NCI-H526 (cell line): Measurements from ENCODE around the gene PABPC5.

Experiments
- DNase-seq, 2 experiments: peaks; one replicate each; lab custom pipeline; 2025; lab: John Stamatoyannopoulos, UW

Gene PABPC5

DNA sequence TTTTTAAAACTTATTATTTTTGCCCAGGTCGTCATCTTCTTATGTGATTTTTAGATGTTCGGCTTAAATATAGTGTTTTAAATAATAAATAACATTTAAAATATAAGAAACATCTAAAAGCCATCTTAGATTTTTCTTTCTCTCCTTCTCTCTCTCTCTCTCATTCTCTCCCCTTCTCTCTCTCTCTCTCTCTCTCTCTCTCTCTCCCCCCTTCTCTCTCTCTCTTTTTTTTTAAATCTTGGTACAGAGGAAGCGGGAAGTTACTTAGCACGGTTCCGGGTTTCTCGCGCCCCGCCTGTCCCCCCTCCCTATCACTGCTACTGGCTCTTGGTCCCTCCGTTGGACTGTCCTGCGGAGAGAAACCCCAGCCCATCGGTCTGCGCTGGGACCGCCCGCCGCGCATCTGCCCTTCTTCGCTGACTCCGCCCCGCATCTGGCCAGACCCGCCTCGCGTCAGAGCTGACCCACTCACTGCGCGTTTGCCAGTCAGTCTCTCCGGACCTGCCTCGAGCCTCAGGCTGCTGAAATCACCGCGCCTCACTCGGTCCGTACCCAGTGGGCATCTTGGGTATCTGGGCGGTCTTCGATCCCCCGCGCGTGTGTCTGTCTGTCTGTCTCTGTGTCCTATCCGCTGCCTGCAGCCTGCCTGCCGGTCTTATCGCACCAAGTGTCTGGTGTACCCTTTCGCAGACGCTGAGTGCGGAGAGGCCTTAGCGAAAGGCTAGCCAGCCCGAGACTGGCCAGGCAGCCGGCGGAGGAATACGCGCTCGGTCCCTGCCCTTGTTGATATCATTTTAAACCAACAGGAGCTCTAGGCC is at the start of gene PABPC5:
Gene PABPC5 (plus strand): TSS at position 489 of the 818 bp plus-strand sequence. CDS start 739 bp downstream, outside the sequence.
- no peak for DNase-seq

DNA sequence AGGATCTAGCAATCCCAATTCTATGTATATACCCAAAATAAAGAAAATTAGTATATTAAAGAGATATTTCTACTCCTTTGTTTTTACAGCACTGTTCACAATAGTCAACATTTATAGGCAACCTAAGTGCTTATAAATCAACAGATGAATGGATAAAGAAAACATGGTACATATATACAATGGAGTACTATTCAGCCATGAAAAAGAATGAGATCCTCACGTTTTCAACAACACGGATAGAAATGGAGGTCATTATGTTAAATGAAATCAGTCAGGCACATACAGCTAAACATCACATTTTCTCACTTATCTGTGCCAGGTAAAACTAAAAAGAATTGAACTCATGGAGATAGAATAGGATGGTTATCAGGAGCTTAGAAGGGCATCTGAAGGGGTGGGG is 45.6 kb upstream of the PABPC5 start:
- DNase-seq: no peak

DNA sequence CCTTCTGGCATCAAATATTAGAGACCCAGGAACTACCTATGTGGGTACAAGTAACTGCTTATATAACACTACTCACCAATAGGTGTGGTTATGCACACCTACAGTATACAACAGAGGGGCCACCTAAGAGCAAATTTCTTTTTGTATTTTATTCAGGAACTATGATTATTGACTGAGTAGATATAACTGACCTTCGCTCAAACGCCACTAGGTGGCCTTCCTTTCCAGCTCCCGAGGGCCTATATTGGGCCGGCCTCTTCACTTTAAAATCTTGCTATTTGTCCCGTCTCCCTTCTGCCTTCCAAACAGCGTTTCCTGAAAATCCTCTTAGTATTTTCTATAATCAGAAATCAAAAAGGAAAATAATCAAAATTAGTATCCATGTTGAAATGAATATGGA is 19.9 kb upstream of the PABPC5 start:
- peak in 1 of 2 experiments; percentile 4 for DNase-seq

DNA sequence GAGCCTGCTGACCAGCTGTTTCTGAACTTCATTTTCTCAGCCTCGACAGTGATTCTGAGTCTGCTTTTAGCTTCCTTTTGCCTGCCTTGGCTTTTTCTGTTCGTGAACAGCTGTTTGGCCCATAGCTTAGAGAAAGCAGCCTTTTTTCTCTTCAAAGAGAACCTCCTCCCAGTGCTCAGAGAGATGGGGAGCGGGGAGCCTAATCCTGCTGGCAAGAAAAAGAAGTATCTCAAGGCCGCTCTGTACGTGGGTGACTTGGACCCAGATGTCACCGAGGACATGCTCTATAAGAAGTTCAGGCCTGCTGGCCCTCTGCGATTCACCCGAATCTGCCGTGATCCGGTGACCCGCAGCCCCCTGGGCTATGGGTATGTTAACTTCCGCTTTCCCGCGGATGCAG is 756 bp downstream of the PABPC5 start:
- DNase-seq: no peak
